Left lung (tissue), 10 donors: ENCODE results near the gene CACNA2D3. TPM values are rescaled to one million over a fixed set of nuclear protein-coding genes. Genes with fewer than 3 reads are reported as not detected.

Experiments used
- ATAC-seq: fragments of 200-7000 bp; cut with Tn5 transposase; one replicate; pipeline ENCODE4 v1.9.1; 2020; ENCODE audit warnings: moderate library complexity
- DNase-seq, 4 donors: peaks; one replicate each; pipeline ENCODE4 v3.0.0-alpha.2; 2013 to 2020
- H3K27ac ChIP-seq, 2 donors: fragments of 200-600 bp; sonication (generic) in 1 of 2; one replicate each; pipeline versions ENCODE4 v1.5.0 to v1.8.0; 2020 to 2021
- H3K27me3 ChIP-seq, 2 donors: fragments of 200-600 bp; sonication (generic) in 1 of 2; one replicate each; pipeline versions ENCODE4 v1.5.0 to v1.8.0; 2020 to 2021
- H3K36me3 ChIP-seq, 2 donors: fragments of 200-600 bp; sonication (generic) in 1 of 2; one replicate each; pipeline versions ENCODE4 v1.5.0 to v1.8.0; 2020 to 2021
- H3K4me1 ChIP-seq, 2 donors: fragments of 200-600 bp; one replicate each; pipeline ENCODE4 v1.8.0; 2021
- H3K4me3 ChIP-seq, 2 donors: fragments of 200-600 bp; sonication (generic) in 1 of 2; one replicate each; pipeline versions ENCODE4 v1.5.0 to v1.8.0; 2020 to 2021; ENCODE audit warnings: mild to moderate bottlenecking in 1 of 2
- H3K9me3 ChIP-seq, 2 donors: fragments of 200-600 bp; sonication (generic) in 1 of 2; one replicate each; pipeline versions ENCODE4 v1.5.0 to v1.8.0; 2020 to 2021
- CTCF ChIP-seq, 2 donors: fragments of 200-600 bp; sonication (generic) in 1 of 2; IDR thresholded peaks; one replicate each; pipeline versions ENCODE4 v1.5.0 to v1.8.0; 2021; ENCODE audit warnings: antibody characterized with exemption in 2 of 2
- intact Hi-C, 2 donors: fragments of 100-400 bp; cut with DNase I; formaldehyde crosslinking; loops; one replicate each; pipeline versions ENCODE4 v1.11.2 to v1.14.2; 2022
- polyA plus RNA-seq, 6 donors: library from polyadenylated mRNA; unstranded; fragments of 120-200 nt; gene quantifications; one replicate each; pipeline ENCODE4 v1.2.1, GENCODE V29; 2013; ENCODE audit not compliant: insufficient read length in 6 of 6
- total RNA-seq, 2 donors: library from RNA; stranded (reverse); fragmentation: NEBNext Ultra II Directional; extraction: Animal tissue kit (Norgen Biotek cat#: 25700); gene quantifications; one replicate each; pipeline ENCODE4 v1.2.1, GENCODE V29; 2021
- donor health status: DM: no; HTN: yes; CAD: no.
- donor health status: DM: no; HTN: no; CAD: no.

The CACNA2D3 gene
- total and polyA plus RNA-seq, 8 donors, result 1.1 to 2.7 (median 1.5) TPM

GRCh38 chr3:54681706-54682105, 559.4 kb downstream of the CACNA2D3 start:
- ATAC-seq (no peak), DNase-seq (no peak)
- intact Hi-C loops, result no loop called here
- peaks cover 0 to 4% of the 10 kb centered on the region in 2 donors for H3K9me3 ChIP-seq
- H3K36me3 ChIP-seq, result no peaks in the 10 kb centered on the region
- H3K27ac ChIP-seq, result no peak overlapping the region
- H3K27me3 ChIP-seq, result no peaks in the 10 kb centered on the region
- no peak for TF ChIP-seq CTCF (IDR thresholded peaks at IDR 0.05)
- H3K4me1 ChIP-seq, result no peaks in the 10 kb centered on the region
- H3K4me3 ChIP-seq, result no peak overlapping the region

GRCh38 chr3:54685213-54685612, 562.9 kb downstream of the CACNA2D3 start:
- Histone ChIP-seq H3K27ac (no peak overlapping the region), H3K27me3 (no peaks in the 10 kb centered on the region), H3K4me3 (no peak overlapping the region), H3K9me3 (peaks cover 0 to 2% of the 10 kb centered on the region in 2 donors), H3K4me1 (no peaks in the 10 kb centered on the region), H3K36me3 (no peaks in the 10 kb centered on the region)
- intact Hi-C loops, result no loop called here
- DNase-seq (no peak), ATAC-seq (no peak)
- TF ChIP-seq CTCF (IDR thresholded peaks at IDR 0.05), result no peak

GRCh38 chr3:54691289-54691771, 569.0 kb downstream of the CACNA2D3 start:
- Histone ChIP-seq H3K9me3 (no peaks in the 10 kb centered on the region), H3K4me3 (no peak overlapping the region), H3K27me3 (no peaks in the 10 kb centered on the region), H3K4me1 (no peaks in the 10 kb centered on the region), H3K36me3 (no peaks in the 10 kb centered on the region), H3K27ac (no peak overlapping the region)
- ATAC-seq (peak; percentile 53), DNase-seq (peak in 2 of 4 donors; percentile 71 to 83)
- intact Hi-C loops, result no loop called here
- TF ChIP-seq CTCF (IDR thresholded peaks at IDR 0.05), result no peak

- no peaks in the 10 kb centered on the region for H3K27me3 ChIP-seq
- TF ChIP-seq CTCF (IDR thresholded peaks at IDR 0.05), result no peak
- DNase-seq (no peak), ATAC-seq (no peak)
- H3K4me1 ChIP-seq, result no peaks in the 10 kb centered on the region
- no peak overlapping the region for H3K27ac ChIP-seq
- H3K4me3 ChIP-seq, result no peak overlapping the region
- H3K36me3 ChIP-seq, result no peaks in the 10 kb centered on the region
- H3K9me3 ChIP-seq, result no peaks in the 10 kb centered on the region
- intact Hi-C loops, result no loop called here
Measured at GRCh38 chr3:54696313-54696712, 574.0 kb downstream of the CACNA2D3 start.

GRCh38 chr3:54698054-54698453, 575.7 kb downstream of the CACNA2D3 start:
- no peaks in the 10 kb centered on the region for H3K9me3 ChIP-seq
- intact Hi-C loops, result no loop called here
- no peaks in the 10 kb centered on the region for H3K36me3 ChIP-seq
- no peak overlapping the region for H3K27ac ChIP-seq
- no peak overlapping the region for H3K4me3 ChIP-seq
- DNase-seq, result no peak
- no peaks in the 10 kb centered on the region for H3K4me1 ChIP-seq
- no peak for TF ChIP-seq CTCF (IDR thresholded peaks at IDR 0.05)
- no peak for ATAC-seq
- no peaks in the 10 kb centered on the region for H3K27me3 ChIP-seq
